HepG2 (cell line): ENCODE data around the gene FANCD2. TPM values are rescaled to one million over a fixed set of nuclear protein-coding genes. Genes with fewer than 3 reads are reported as not detected.
A peak's percentile ranks its signal among the peaks of the same experiment; 100 is the strongest.

Source experiments
- AGO2 ChIP-seq: fragments of 200-400 bp; formaldehyde crosslinking; optimal IDR thresholded peaks from 2 replicates; pipeline ENCODE3; 2017; ENCODE audit warnings: mild to moderate bottlenecking, low read depth, low read length, moderate library complexity
- CTCF ChIP-seq: sonication (generic); formaldehyde crosslinking; IDR thresholded peaks from 2 replicates; pipeline ENCODE4 v1.5.0; 2020; ENCODE audit warnings: mild to moderate bottlenecking, missing genetic modification reagents, moderate library complexity
- FOSL2 ChIP-seq: sonication (generic); formaldehyde crosslinking; IDR thresholded peaks from 2 replicates; pipeline ENCODE4 v1.4.0; 2020; ENCODE audit warnings: missing genetic modification reagents
- FOXO1 ChIP-seq: sonication (generic); formaldehyde crosslinking; IDR thresholded peaks from 2 replicates; pipeline ENCODE4 v1.4.0; 2020; ENCODE audit warnings: missing genetic modification reagents
- HIVEP1 ChIP-seq: sonication (generic); formaldehyde crosslinking; IDR thresholded peaks from 2 replicates; pipeline ENCODE4 v1.4.0; 2020; ENCODE audit warnings: mild to moderate bottlenecking, missing genetic modification reagents
- MAX ChIP-seq: IDR thresholded peaks from 2 replicates; pipeline ENCODE4 v1.6.1; 2012; ENCODE audit warnings: inconsistent platforms
- MLLT10 ChIP-seq: sonication (generic); formaldehyde crosslinking; IDR thresholded peaks from 2 replicates; pipeline ENCODE4 v1.4.0; 2020; ENCODE audit warnings: missing genetic modification reagents
- MYPOP ChIP-seq: sonication (generic); formaldehyde crosslinking; IDR thresholded peaks from 2 replicates; pipeline ENCODE4 v1.8.1; 2023; ENCODE audit warnings: mild to moderate bottlenecking, moderate library complexity, missing genetic modification reagents
- SAP130 ChIP-seq: IDR thresholded peaks from 2 replicates; pipeline ENCODE4 v1.6.1; 2016; ENCODE audit warnings: low read depth
- SNAI1 ChIP-seq: sonication (generic); formaldehyde crosslinking; IDR thresholded peaks from 2 replicates; pipeline ENCODE4 v1.5.0; 2020; ENCODE audit warnings: mild to moderate bottlenecking, missing genetic modification reagents, borderline replicate concordance
- YY1 ChIP-seq: IDR thresholded peaks from 2 replicates; pipeline ENCODE4 v1.6.1; 2011; ENCODE audit warnings: low read length, low read depth, moderate library complexity, mild to moderate bottlenecking; ENCODE audit not compliant: insufficient read depth, insufficient replicate concordance
- ZBTB39 ChIP-seq: sonication (generic); formaldehyde crosslinking; IDR thresholded peaks from 2 replicates; pipeline ENCODE4 v1.5.0; 2020; ENCODE audit warnings: missing genetic modification reagents
- ZNF343 ChIP-seq: sonication (generic); formaldehyde crosslinking; IDR thresholded peaks from 2 replicates; pipeline ENCODE4 v1.4.0; 2020; ENCODE audit warnings: mild to moderate bottlenecking, missing genetic modification reagents
- ZNF44 ChIP-seq: sonication (generic); formaldehyde crosslinking; IDR thresholded peaks from 2 replicates; pipeline ENCODE4 v1.5.1; 2020; ENCODE audit warnings: mild to moderate bottlenecking, missing genetic modification reagents
- ZNF547 ChIP-seq: sonication (generic); formaldehyde crosslinking; IDR thresholded peaks from 2 replicates; pipeline ENCODE4 v1.5.1; 2020; ENCODE audit warnings: mild to moderate bottlenecking, missing genetic modification reagents
- ZNF562 ChIP-seq: sonication (generic); formaldehyde crosslinking; IDR thresholded peaks from 2 replicates; pipeline ENCODE4 v1.8.0; 2022; ENCODE audit warnings: missing genetic modification reagents, borderline replicate concordance
- ZNF75D ChIP-seq: sonication (generic); formaldehyde crosslinking; IDR thresholded peaks from 2 replicates; pipeline ENCODE4 v1.8.1; 2023; ENCODE audit warnings: missing genetic modification reagents, mild to moderate bottlenecking, borderline replicate concordance
- ZNF775 ChIP-seq: sonication (generic); formaldehyde crosslinking; IDR thresholded peaks from 2 replicates; pipeline ENCODE4 v1.4.0; 2020; ENCODE audit warnings: missing genetic modification reagents, mild to moderate bottlenecking, moderate library complexity, borderline replicate concordance
- polyA plus RNA-seq, 8 experiments: library from polyadenylated mRNA; depleted of rRNA in 3 of 8; stranded (reverse) in 7 of 8; unstranded in 1 of 8; fragments of >200 nt; fragmentation: Illumina TruSeq in 4 of 8; extraction: Trizol in 4 of 8; gene quantifications; 2 replicates each; pipeline versions ENCODE4 v1.2.1 to v1.2.3, GENCODE V29; 2011 to 2016; ENCODE audit warnings: low read depth in 4 of 8, missing spikeins in 1 of 8, mixed read lengths in 1 of 8; ENCODE audit not compliant: insufficient read depth in 1 of 8
- total RNA-seq, 5 experiments: library from RNA; depleted of rRNA; stranded (reverse); fragments of >200 nt; fragmentation: Illumina TruSeq; extraction: Trizol; gene quantifications; 2 replicates each; pipeline ENCODE4 v1.2.3, GENCODE V29; 2016; ENCODE audit warnings: low read depth in 1 of 5

The FANCD2 gene
- total and polyA plus RNA-seq, 2 of the 13 experiments (the other 11 are each of a cell fraction or from before 2014, with no cell fraction given): 10.1 to 42.0 TPM

- no peak for TF ChIP-seq CTCF (CRISPR knock-in tag)
- TF ChIP-seq SNAI1 (CRISPR knock-in tag): no peak
- TF ChIP-seq ZNF44: 0 out of 2 replicates have a peak, but pooled peaks have one; percentile 56
- TF ChIP-seq MYPOP: peak; percentile 32; the same call in 1 of the 2 replicates
- peak; percentile 94 for TF ChIP-seq SAP130
- no peak for TF ChIP-seq ZNF343 (CRISPR knock-in tag)
- peak; percentile 60; the same call in 1 of the 2 replicates for TF ChIP-seq FOSL2 (CRISPR knock-in tag)
- peak; percentile 34; the same call in 1 of the 2 replicates for TF ChIP-seq ZNF775 (CRISPR knock-in tag)
- peak; percentile 39 for TF ChIP-seq AGO2
- TF ChIP-seq FOXO1 (CRISPR knock-in tag): no peak
- no peak for TF ChIP-seq MLLT10 (CRISPR knock-in tag)
- no peak for TF ChIP-seq ZNF562
- no peak for TF ChIP-seq ZNF75D (CRISPR knock-in tag)
- TF ChIP-seq MAX: peak; percentile 91
- no peak; the same call in 1 of the 2 replicates for TF ChIP-seq ZBTB39
- TF ChIP-seq ZNF547: peak; percentile 32; the same call in 1 of the 2 replicates
- no peak for TF ChIP-seq HIVEP1 (CRISPR knock-in tag)
- TF ChIP-seq YY1: peak; percentile 92
These were observed 89.3 kb downstream of the FANCD2 start, which contains the start of gene BRK1 (continued) for GRCh38 chr3:10115326-10116137.
